K562 (cell line): ENCODE data around the gene MBP. TPM values are rescaled to one million over a fixed set of nuclear protein-coding genes. Genes with fewer than 3 reads are reported as not detected.

Experiments
- ATAC-seq: fragments of 200-7000 bp; cut with Tn5 transposase; 3 replicates; pipeline ENCODE4 v1.9.1; 2020; ENCODE audit warnings: moderate library complexity
- BruUV-seq: library from RNA; stranded (reverse); fragments of 400-500 nt; replicated peaks from 2 replicates; lab custom pipeline; 2021; lab: Mats Ljungman, UMichigan
- CTCF ChIA-PET: fragments of 300-600 bp; formaldehyde crosslinking; extraction: SDS; loops from one replicate; lab custom pipeline; 2021; ENCODE audit warnings: low intra/inter-chr PET ratio; lab: Yijun Ruan, JAX
- POLR2A ChIA-PET: fragments of 300-600, 350-650 bp; sonication (Branson Sonifier 250); formaldehyde crosslinking; extraction: SDS; loops from one replicate; lab custom pipeline; 2021; ENCODE audit warnings: antibody characterized with exemption, inconsistent platforms; lab: Yijun Ruan, JAX
- DNase-seq, 4 experiments: peaks; one replicate each; pipeline versions ENCODE4 v3.0.0 to v3.0.0-alpha.2; 2011 to 2018; ENCODE audit warnings: low spot score in 3 of 4, mixed read lengths in 3 of 4; ENCODE audit errors: extremely low read depth in 1 of 4
- FAIRE-seq: peaks from 2 replicates; lab custom pipeline; 2011; peaks lifted over from hg19 to GRCh38; lab: Jason Lieb, UNC
- H2AFZ ChIP-seq: 2 replicates; pipeline ENCODE4 v1.6.0; 2011; ENCODE audit warnings: low read depth, low read length, control low read depth, inconsistent platforms
- H3K27ac ChIP-seq: fragments of 200-600 bp; 3 replicates; pipeline ENCODE4 v1.8.0; 2011; ENCODE audit warnings: low read depth, mild to moderate bottlenecking, control low read depth, inconsistent platforms, low read length, moderate library complexity, mixed read lengths; ENCODE audit errors: extremely low read depth
- H3K27me3 ChIP-seq, 2 experiments: fragments of 300-600 bp in 1 of 2; 2 replicates in 1 of 2; 3 replicates in 1 of 2; pipeline versions ENCODE4 v1.6.0 to v1.8.0; 2011; ENCODE audit warnings: inconsistent platforms in 2 of 2, low read length in 2 of 2, mild to moderate bottlenecking in 1 of 2, mixed read lengths in 1 of 2, moderate library complexity in 1 of 2; ENCODE audit not compliant: control insufficient read depth in 2 of 2, insufficient read depth in 2 of 2
- H3K36me3 ChIP-seq: fragments of 300-600 bp; 3 replicates; pipeline ENCODE4 v1.8.0; 2011; ENCODE audit warnings: mild to moderate bottlenecking, low read length, inconsistent platforms; ENCODE audit not compliant: control insufficient read depth, insufficient read depth
- H3K4me1 ChIP-seq, 2 experiments: fragments of 200-600 bp in 1 of 2; replicated peaks in 1 of 2; 2 replicates in 1 of 2; 3 replicates in 1 of 2; pipeline versions ENCODE4 v1.5.1 to v1.8.0; 2011; ENCODE audit warnings: inconsistent platforms in 2 of 2, low read length in 2 of 2, mild to moderate bottlenecking in 1 of 2, mixed read lengths in 1 of 2, moderate library complexity in 1 of 2; ENCODE audit not compliant: control insufficient read depth in 2 of 2, insufficient read depth in 2 of 2
- H3K4me2 ChIP-seq: 2 replicates; pipeline ENCODE4 v1.6.1; 2011; ENCODE audit warnings: low read length, control low read depth, inconsistent platforms, mixed read lengths; ENCODE audit not compliant: insufficient read depth
- H3K4me3 ChIP-seq: fragments of 200-600 bp; sonication (generic), shearing (Covaris generic); 2 replicates; pipeline ENCODE4 v1.5.1; 2016; ENCODE audit warnings: control low read depth, inconsistent platforms
- H3K79me2 ChIP-seq: fragments of 200-600 bp; 3 replicates; pipeline ENCODE4 v1.8.0; 2011; ENCODE audit warnings: low read length, inconsistent platforms; ENCODE audit not compliant: control insufficient read depth, insufficient read depth
- H3K9ac ChIP-seq, 2 experiments: 2 replicates each; pipeline versions ENCODE4 v1.6.0 to v1.6.1; 2011; ENCODE audit warnings: low read depth in 2 of 2, low read length in 2 of 2, control low read depth in 1 of 2, inconsistent platforms in 1 of 2, mild to moderate bottlenecking in 1 of 2, mixed read lengths in 1 of 2; ENCODE audit not compliant: insufficient read depth in 1 of 2
- H3K9me1 ChIP-seq: one replicate; pipeline ENCODE4 v1.6.0; 2011; ENCODE audit warnings: inconsistent platforms, mild to moderate bottlenecking, low read length, moderate library complexity; ENCODE audit not compliant: control insufficient read depth, insufficient read depth
- H3K9me3 ChIP-seq: replicated peaks from 2 replicates; pipeline ENCODE4 v1.5.1; 2011; ENCODE audit warnings: low read depth, low read length, inconsistent platforms; ENCODE audit not compliant: control insufficient read depth, insufficient read depth
- H4K20me1 ChIP-seq: replicated peaks from 2 replicates; pipeline ENCODE4 v1.6.1; 2011; ENCODE audit warnings: low read length, inconsistent platforms, mixed read lengths; ENCODE audit not compliant: control insufficient read depth, insufficient read depth
- CHCHD3 ChIP-seq: fragments of 250-450 bp; sonication (Bioruptor Pico); IDR thresholded peaks from 2 replicates; pipeline ENCODE4 v2.1.2; 2022; ENCODE audit warnings: mild to moderate bottlenecking
- HMG20A ChIP-seq: fragments of 450-650 bp; formaldehyde crosslinking; conservative IDR thresholded peaks from 2 replicates; pipeline ENCODE4 v1.4.0; 2020; ENCODE audit warnings: mild to moderate bottlenecking, mixed read lengths
- MCM2 ChIP-seq: fragments of 450-650 bp; IDR thresholded peaks from 2 replicates; pipeline ENCODE4 v1.6.1; 2017; ENCODE audit warnings: low read depth, mild to moderate bottlenecking
- PHB ChIP-seq: fragments of 250-450 bp; sonication (Bioruptor Pico); IDR thresholded peaks from 2 replicates; pipeline ENCODE4 v1.5.0; 2021
- PRMT5 ChIP-seq: sonication (generic); formaldehyde crosslinking; IDR thresholded peaks from 2 replicates; pipeline ENCODE4 v1.5.0; 2020; ENCODE audit warnings: missing genetic modification reagents
- SMARCB1 ChIP-seq: IDR thresholded peaks from 2 replicates; pipeline ENCODE4 v1.6.1; 2011; ENCODE audit warnings: improper control_type of control experiment, low read depth; ENCODE audit not compliant: insufficient read length
- SUPT5H ChIP-seq: fragments of 450-650 bp; IDR thresholded peaks from 2 replicates; pipeline ENCODE4 v1.6.1; 2016
- ZNF263 ChIP-seq: sonication (generic); formaldehyde crosslinking; IDR thresholded peaks from 2 replicates; pipeline ENCODE4 v1.8.0; 2022; ENCODE audit warnings: mild to moderate bottlenecking, missing genetic modification reagents, borderline replicate concordance
- ZNF696 ChIP-seq: fragments of 250-450 bp; sonication (Bioruptor Pico); conservative IDR thresholded peaks from 2 replicates; pipeline ENCODE4 v1.4.0; 2020; ENCODE audit warnings: mild to moderate bottlenecking, moderate library complexity
- WGBS: fragments of 100-300 bp; shearing (Covaris generic); methylation state at CpG from one replicate; pipeline ENCODE4 v1.1.6; 2016; ENCODE audit warnings: low coverage, mixed read lengths; ENCODE audit not compliant: insufficient coverage; ENCODE audit errors: missing lambda C conversion rate; 5-methylcytosine and 5-hydroxymethylcytosine counted together
- in situ Hi-C: fragments of 300-500 bp; cut with MboI; formaldehyde crosslinking; loops from 4 replicates; pipeline ENCODE4 v1.15.0; 2018; ENCODE audit warnings: inconsistent platforms, mixed read lengths
- intact Hi-C: fragments of 100-400 bp; cut with micrococcal nuclease; formaldehyde crosslinking; loops from 2 replicates; pipeline ENCODE4 v1.14.2; 2022
- polyA plus RNA-seq, 8 experiments: library from polyadenylated mRNA; depleted of rRNA in 4 of 8; stranded (reverse) in 5 of 8; unstranded in 3 of 8; fragments of >200 nt; fragmentation: Nextera tagmentation in 2 of 8; fragmentation: Illumina TruSeq in 1 of 8; extraction: Ambion mirVana in 2 of 8; extraction: Trizol in 1 of 8; gene quantifications; 2 replicates each; pipeline versions ENCODE4 v1.2.1 to v1.2.3, GENCODE V29; 2011 to 2014; ENCODE audit warnings: inconsistent platforms in 1 of 8, missing spikeins in 1 of 8
- total RNA-seq, 7 experiments: library from RNA; depleted of rRNA in 6 of 7; stranded (reverse); fragments of >200 nt in 6 of 7; fragmentation: Illumina TruSeq in 2 of 7; extraction: Trizol in 2 of 7; gene quantifications; 2 replicates each; pipeline versions ENCODE4 v1.2.1 to v1.2.3, GENCODE V29; 2011 to 2021; ENCODE audit warnings: low replicate concordance in 1 of 7
- TF ChIP-seq, protein P1 (sequence below): fragments of 250-450 bp; sonication (Bioruptor Pico); IDR thresholded peaks from 2 replicates; pipeline ENCODE4 v1.8.0; 2022; ENCODE audit warnings: moderate library complexity, mild to moderate bottlenecking, inconsistent platforms
- TF ChIP-seq, protein P2 (sequence below): conservative IDR thresholded peaks from 2 replicates; pipeline ENCODE4 v1.6.1; 2011; ENCODE audit warnings: low read depth, mild to moderate bottlenecking, low read length; ENCODE audit not compliant: control insufficient read depth
- TF ChIP-seq, protein P3 (sequence below): sonication (generic); formaldehyde crosslinking; IDR thresholded peaks from 2 replicates; pipeline ENCODE4 v1.8.0; 2022; ENCODE audit warnings: missing genetic modification reagents, mild to moderate bottlenecking, borderline replicate concordance
- TF ChIP-seq, protein P4 (sequence below): IDR thresholded peaks from 3 replicates; pipeline ENCODE4 v1.6.1; 2011; ENCODE audit warnings: borderline replicate concordance, mild to moderate bottlenecking; ENCODE audit not compliant: insufficient read length, insufficient read depth
- TF ChIP-seq, protein P5 (sequence below): fragments of 450-650 bp; IDR thresholded peaks from 2 replicates; pipeline ENCODE4 v1.6.1; 2018; ENCODE audit warnings: mild to moderate bottlenecking, low read depth; ENCODE audit not compliant: partially characterized antibody
- TF ChIP-seq, protein P6 (sequence below): sonication (generic); IDR thresholded peaks from 2 replicates; pipeline ENCODE4 v1.6.1; 2016

Gene MBP
- total and polyA plus RNA-seq, 9 of the 15 experiments (the other 6 are each of a cell fraction or from before 2014, with no cell fraction given): 0.09 TPM; not detected in 8

DNA sequence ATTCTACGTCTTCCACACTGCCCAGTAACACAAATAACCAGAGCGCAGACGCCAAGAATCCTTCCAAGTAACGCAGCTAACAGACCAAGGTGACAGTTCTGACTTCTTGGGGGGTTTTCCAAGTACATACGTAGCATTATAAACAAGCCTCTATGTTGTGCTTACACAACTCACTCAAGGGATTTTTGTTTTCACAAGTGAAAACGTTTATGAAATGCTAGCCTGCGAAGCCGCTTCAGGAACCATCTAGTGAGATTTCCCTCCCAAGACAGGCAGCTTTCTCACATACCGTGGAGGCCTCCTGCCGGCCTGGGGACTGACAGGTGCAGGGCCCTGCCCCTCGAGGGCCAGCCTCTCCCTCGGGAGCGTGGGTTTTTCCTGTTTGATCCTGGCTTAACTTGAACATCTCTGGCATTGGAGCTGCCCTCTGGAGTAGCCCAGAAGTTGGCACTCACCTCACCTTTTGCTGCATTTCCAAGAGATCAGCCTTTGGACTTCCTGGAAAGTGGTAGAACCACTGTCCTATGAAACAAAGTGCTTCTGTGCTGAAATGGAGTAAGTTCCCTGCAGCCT lies 151.1 kb downstream of the MBP start:
- H3K27ac ChIP-seq: no peak overlapping the region
- POLR2A ChIA-PET: no interaction called here
- intact Hi-C loops: no loop called here
- TF ChIP-seq, protein P1, sequence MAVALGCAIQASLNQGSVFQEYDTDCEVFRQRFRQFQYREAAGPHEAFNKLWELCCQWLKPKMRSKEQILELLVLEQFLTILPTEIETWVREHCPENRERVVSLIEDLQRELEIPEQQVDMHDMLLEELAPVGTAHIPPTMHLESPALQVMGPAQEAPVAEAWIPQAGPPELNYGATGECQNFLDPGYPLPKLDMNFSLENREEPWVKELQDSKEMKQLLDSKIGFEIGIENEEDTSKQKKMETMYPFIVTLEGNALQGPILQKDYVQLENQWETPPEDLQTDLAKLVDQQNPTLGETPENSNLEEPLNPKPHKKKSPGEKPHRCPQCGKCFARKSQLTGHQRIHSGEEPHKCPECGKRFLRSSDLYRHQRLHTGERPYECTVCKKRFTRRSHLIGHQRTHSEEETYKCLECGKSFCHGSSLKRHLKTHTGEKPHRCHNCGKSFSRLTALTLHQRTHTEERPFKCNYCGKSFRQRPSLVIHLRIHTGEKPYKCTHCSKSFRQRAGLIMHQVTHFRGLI (CRISPR knock-in tag): no peak
- no peak for TF ChIP-seq ZNF696 (CRISPR knock-in tag)
- TF ChIP-seq, protein P2, sequence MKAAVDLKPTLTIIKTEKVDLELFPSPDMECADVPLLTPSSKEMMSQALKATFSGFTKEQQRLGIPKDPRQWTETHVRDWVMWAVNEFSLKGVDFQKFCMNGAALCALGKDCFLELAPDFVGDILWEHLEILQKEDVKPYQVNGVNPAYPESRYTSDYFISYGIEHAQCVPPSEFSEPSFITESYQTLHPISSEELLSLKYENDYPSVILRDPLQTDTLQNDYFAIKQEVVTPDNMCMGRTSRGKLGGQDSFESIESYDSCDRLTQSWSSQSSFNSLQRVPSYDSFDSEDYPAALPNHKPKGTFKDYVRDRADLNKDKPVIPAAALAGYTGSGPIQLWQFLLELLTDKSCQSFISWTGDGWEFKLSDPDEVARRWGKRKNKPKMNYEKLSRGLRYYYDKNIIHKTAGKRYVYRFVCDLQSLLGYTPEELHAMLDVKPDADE: no peak
- no peak for TF ChIP-seq HMG20A
- TF ChIP-seq CHCHD3 (CRISPR knock-in tag): no peak
- no peak for TF ChIP-seq ZNF263 (CRISPR knock-in tag)
- no peak for TF ChIP-seq PHB (CRISPR knock-in tag)
- TF ChIP-seq, protein P3, sequence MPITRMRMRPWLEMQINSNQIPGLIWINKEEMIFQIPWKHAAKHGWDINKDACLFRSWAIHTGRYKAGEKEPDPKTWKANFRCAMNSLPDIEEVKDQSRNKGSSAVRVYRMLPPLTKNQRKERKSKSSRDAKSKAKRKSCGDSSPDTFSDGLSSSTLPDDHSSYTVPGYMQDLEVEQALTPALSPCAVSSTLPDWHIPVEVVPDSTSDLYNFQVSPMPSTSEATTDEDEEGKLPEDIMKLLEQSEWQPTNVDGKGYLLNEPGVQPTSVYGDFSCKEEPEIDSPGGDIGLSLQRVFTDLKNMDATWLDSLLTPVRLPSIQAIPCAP (CRISPR knock-in tag): no peak
- TF ChIP-seq SUPT5H: no peak
- no peak for TF ChIP-seq MCM2
- TF ChIP-seq, protein P4, sequence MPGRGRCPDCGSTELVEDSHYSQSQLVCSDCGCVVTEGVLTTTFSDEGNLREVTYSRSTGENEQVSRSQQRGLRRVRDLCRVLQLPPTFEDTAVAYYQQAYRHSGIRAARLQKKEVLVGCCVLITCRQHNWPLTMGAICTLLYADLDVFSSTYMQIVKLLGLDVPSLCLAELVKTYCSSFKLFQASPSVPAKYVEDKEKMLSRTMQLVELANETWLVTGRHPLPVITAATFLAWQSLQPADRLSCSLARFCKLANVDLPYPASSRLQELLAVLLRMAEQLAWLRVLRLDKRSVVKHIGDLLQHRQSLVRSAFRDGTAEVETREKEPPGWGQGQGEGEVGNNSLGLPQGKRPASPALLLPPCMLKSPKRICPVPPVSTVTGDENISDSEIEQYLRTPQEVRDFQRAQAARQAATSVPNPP: no peak
- TF ChIP-seq PRMT5: no peak
- TF ChIP-seq, protein P5, sequence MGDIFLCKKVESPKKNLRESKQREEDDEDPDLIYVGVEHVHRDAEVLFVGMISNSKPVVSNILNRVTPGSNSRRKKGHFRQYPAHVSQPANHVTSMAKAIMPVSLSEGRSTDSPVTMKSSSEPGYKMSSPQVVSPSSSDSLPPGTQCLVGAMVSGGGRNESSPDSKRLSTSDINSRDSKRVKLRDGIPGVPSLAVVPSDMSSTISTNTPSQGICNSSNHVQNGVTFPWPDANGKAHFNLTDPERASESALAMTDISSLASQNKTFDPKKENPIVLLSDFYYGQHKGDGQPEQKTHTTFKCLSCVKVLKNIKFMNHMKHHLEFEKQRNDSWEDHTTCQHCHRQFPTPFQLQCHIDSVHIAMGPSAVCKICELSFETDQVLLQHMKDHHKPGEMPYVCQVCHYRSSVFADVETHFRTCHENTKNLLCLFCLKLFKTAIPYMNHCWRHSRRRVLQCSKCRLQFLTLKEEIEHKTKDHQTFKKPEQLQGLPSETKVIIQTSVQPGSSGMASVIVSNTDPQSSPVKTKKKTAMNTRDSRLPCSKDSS: no peak
- no peak for TF ChIP-seq SMARCB1
- TF ChIP-seq, protein P6, sequence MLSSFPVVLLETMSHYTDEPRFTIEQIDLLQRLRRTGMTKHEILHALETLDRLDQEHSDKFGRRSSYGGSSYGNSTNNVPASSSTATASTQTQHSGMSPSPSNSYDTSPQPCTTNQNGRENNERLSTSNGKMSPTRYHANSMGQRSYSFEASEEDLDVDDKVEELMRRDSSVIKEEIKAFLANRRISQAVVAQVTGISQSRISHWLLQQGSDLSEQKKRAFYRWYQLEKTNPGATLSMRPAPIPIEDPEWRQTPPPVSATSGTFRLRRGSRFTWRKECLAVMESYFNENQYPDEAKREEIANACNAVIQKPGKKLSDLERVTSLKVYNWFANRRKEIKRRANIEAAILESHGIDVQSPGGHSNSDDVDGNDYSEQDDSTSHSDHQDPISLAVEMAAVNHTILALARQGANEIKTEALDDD: no peak

More for the DNA sequence above, 151.1 kb downstream of the MBP start:
- Histone ChIP-seq H3K9me1 (no peaks in the 10 kb centered on the region), H3K9ac (no peak overlapping the region), H3K27me3 (peaks cover 13 to 62% of the 10 kb centered on the region in 2 experiments), H4K20me1 (no peaks in the 10 kb centered on the region; the same call in 1 of the 2 replicates), H3K4me3 (no peak overlapping the region), H3K4me2 (no peak overlapping the region), H2AFZ (no peak overlapping the region), H3K79me2 (no peaks in the 10 kb centered on the region), H3K9me3 (no peaks in the 10 kb centered on the region), H3K4me1 (peaks cover 0 to 8% of the 10 kb centered on the region in 2 experiments; a peak in 2 of 5 replicates), H3K36me3 (no peaks in the 10 kb centered on the region)
- no peak for DNase-seq
- no peak for ATAC-seq
- CTCF ChIA-PET: no interaction called here
- in situ Hi-C loops: loop anchor here (5.0 kb wide), 1 partner anchor 174 kb away; no protein-coding TSS in a partner anchor
- BruUV-seq: no TSS peak
- no peak for FAIRE-seq
- WGBS: 8% methylated on average over 11 of the region's 13 CpGs
